GM12892 (cell line): ENCODE measurements around the gene CIPC.

ENCODE experiments used
- POLR2A ChIP-seq: IDR thresholded peaks from 2 replicates; pipeline ENCODE4 v1.6.1; 2011; ENCODE audit warnings: low read depth, low read length, control low read depth
- TAF1 ChIP-seq: IDR thresholded peaks from 2 replicates; pipeline ENCODE4 v1.6.1; 2011; ENCODE audit warnings: low read depth, mild to moderate bottlenecking, control low read depth, low read length, borderline replicate concordance

GRCh38 chr14:77085538-77085937 lies 12.5 kb upstream of the CIPC start:
- TF ChIP-seq POLR2A = no peak
- no peak for TF ChIP-seq TAF1
